CD4-positive, alpha-beta T cell treated with Interleukin-21 for 1 hour (primary cell): ENCODE results near the gene LURAP1L.

ENCODE experiments used
- DNase-seq: peaks from one replicate; pipeline ENCODE4 v3.0.0-alpha.2; 2020

LURAP1L gene

GRCh38 chr9:12774861-12775678 is at the start of gene LURAP1L:
Gene LURAP1L, plus strand, starts transcription at chr9:12775020. Its CDS starts 696 bp downstream, at chr9:12775716.
- DNase-seq, result no peak

- DNase-seq, result no peak
Measured at GRCh38 chr9:12726795-12727194, 48.0 kb upstream of the LURAP1L start.

- DNase-seq, result no peak
Measured at GRCh38 chr9:12730198-12730597, 44.6 kb upstream of the LURAP1L start.

- no peak for DNase-seq
Measured at GRCh38 chr9:12730927-12731326, 43.9 kb upstream of the LURAP1L start.

GRCh38 chr9:12732971-12733370 is 41.8 kb upstream of the LURAP1L start:
- no peak for DNase-seq

- DNase-seq, result no peak
Measured at GRCh38 chr9:12735665-12736064, 39.2 kb upstream of the LURAP1L start.

- no peak for DNase-seq
Measured at GRCh38 chr9:12737871-12738270, 36.9 kb upstream of the LURAP1L start.

- DNase-seq, result no peak
Measured at GRCh38 chr9:12739014-12739652, 35.7 kb upstream of the LURAP1L start.

GRCh38 chr9:12740845-12741244 is 34.0 kb upstream of the LURAP1L start:
- no peak for DNase-seq

GRCh38 chr9:12748016-12748415 is 26.8 kb upstream of the LURAP1L start:
- DNase-seq, result no peak

- no peak for DNase-seq
Measured at GRCh38 chr9:12748954-12749353, 25.9 kb upstream of the LURAP1L start.

GRCh38 chr9:12753931-12754330 is 20.9 kb upstream of the LURAP1L start:
- DNase-seq, result no peak

- no peak for DNase-seq
Measured at GRCh38 chr9:12759761-12760160, 15.1 kb upstream of the LURAP1L start.

- DNase-seq, result no peak
Measured at GRCh38 chr9:12760758-12761157, 14.1 kb upstream of the LURAP1L start.

- no peak for DNase-seq
Measured at GRCh38 chr9:12764150-12764549, 10.7 kb upstream of the LURAP1L start.

GRCh38 chr9:12765088-12765798 is 9.6 kb upstream of the LURAP1L start:
- DNase-seq, result no peak

GRCh38 chr9:12766357-12766756 is 8.5 kb upstream of the LURAP1L start:
- DNase-seq, result no peak

GRCh38 chr9:12770261-12770660 is 4.6 kb upstream of the LURAP1L start:
- no peak for DNase-seq

- no peak for DNase-seq
Measured at GRCh38 chr9:12771891-12772290, 2.9 kb upstream of the LURAP1L start.

GRCh38 chr9:12773562-12773961 is 1.3 kb upstream of the LURAP1L start:
- no peak for DNase-seq

GRCh38 chr9:12775679-12776512 is 1.1 kb downstream of the LURAP1L start:
- DNase-seq, result no peak

- no peak for DNase-seq
Measured at GRCh38 chr9:12776513-12777055, 1.8 kb downstream of the LURAP1L start.
